Testis (tissue), 3 donors: ENCODE measurements around the gene ISG20. TPM values are rescaled to one million over a fixed set of nuclear protein-coding genes. Genes with fewer than 3 reads are reported as not detected.

Source experiments
- DNase-seq: peaks from one replicate; pipeline ENCODE4 v3.0.0-alpha.2; 2019
- H3K27ac ChIP-seq, 2 donors: fragments of 200-600 bp; sonication (generic); one replicate each; pipeline ENCODE4 v1.5.1; 2019
- H3K27me3 ChIP-seq: fragments of 200-600 bp; sonication (generic); one replicate; pipeline ENCODE4 v1.5.1; 2019
- H3K36me3 ChIP-seq: fragments of 200-600 bp; sonication (generic); one replicate; pipeline ENCODE4 v1.5.1; 2017; ENCODE audit warnings: low read depth; ENCODE audit errors: missing control alignments
- H3K4me1 ChIP-seq: fragments of 200-600 bp; sonication (generic); one replicate; pipeline ENCODE4 v1.5.1; 2019
- H3K4me3 ChIP-seq, 2 donors: fragments of 200-600 bp; sonication (generic); one replicate each; pipeline ENCODE4 v1.5.1; 2017 to 2019
- H3K9me3 ChIP-seq: fragments of 200-600 bp; sonication (generic); one replicate; pipeline ENCODE4 v1.5.1; 2017
- POLR2A ChIP-seq: fragments of 450-650 bp; IDR thresholded peaks from one replicate; pipeline ENCODE4 v1.6.1; 2017; ENCODE audit warnings: antibody characterized with exemption, mild to moderate bottlenecking, moderate library complexity
- WGBS, 2 donors: methylation state at CpG; one replicate each; pipeline ENCODE4 v1.1.5; 2018; 5-methylcytosine and 5-hydroxymethylcytosine counted together
- intact Hi-C: fragments of 100-400 bp; cut with DNase I; formaldehyde crosslinking; loops from one replicate; pipeline ENCODE4 v1.15.1; 2023; ENCODE audit warnings: low total_unique reads
- polyA plus RNA-seq: library from polyadenylated mRNA; stranded (reverse); fragments of 350-450 nt; fragmentation: Illumina TruSeq; extraction: RNeasy Lipid Tissue Mini Kit (QIAGEN cat#74804); gene quantifications from one replicate; pipeline ENCODE4 v1.2.3, GENCODE V29; 2014; ENCODE audit warnings: low read depth, low replicate concordance; ENCODE audit not compliant: insufficient read depth
- total RNA-seq, 2 donors: library from RNA; depleted of rRNA; stranded (reverse); fragments of >200 nt; gene quantifications; one replicate each; pipeline ENCODE4 v1.2.3, GENCODE V29; 2016
- TF ChIP-seq, protein P1 (sequence below), 3 experiments: fragments of 450-650 bp in 2 of 3; fragments of 200-600 bp in 1 of 3; sonication (generic) in 1 of 3; IDR thresholded peaks; one replicate each; pipeline ENCODE4 v1.5.1; 2016 to 2019; ENCODE audit warnings: antibody characterized with exemption in 3 of 3, mild to moderate bottlenecking in 2 of 3, moderate library complexity in 1 of 3

ISG20 gene
- total and polyA plus RNA-seq, 3 donors from 2014 or later, result 6.8 to 17.0 (median 8.7) TPM

DNA sequence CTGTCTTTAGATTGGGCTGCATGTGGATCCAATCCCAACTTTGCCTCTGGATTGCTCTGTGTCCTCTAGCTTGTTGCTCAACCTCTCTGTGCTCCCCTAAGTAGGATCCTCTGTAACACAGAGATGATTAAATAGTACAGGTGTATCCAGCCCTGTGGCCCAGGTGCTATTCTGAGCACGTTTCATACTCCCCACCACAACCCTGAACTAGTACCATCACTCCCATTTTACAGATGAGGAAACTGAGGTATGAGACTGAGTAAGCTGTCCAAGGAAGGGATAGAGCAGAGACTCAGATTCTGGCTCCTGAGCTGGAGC, 7.2 kb downstream of the ISG20 start:
- H3K4me3 ChIP-seq, result no peak overlapping the region
- 87 to 96% methylated on average over 1 of the region's 1 CpG for WGBS, 2 donors
- intact Hi-C loops, result no loop called here
- no peaks in the 10 kb centered on the region for H3K27me3 ChIP-seq
- H3K36me3 ChIP-seq, result no peaks in the 10 kb centered on the region
- H3K9me3 ChIP-seq, result no peaks in the 10 kb centered on the region
- TF ChIP-seq, protein P1, sequence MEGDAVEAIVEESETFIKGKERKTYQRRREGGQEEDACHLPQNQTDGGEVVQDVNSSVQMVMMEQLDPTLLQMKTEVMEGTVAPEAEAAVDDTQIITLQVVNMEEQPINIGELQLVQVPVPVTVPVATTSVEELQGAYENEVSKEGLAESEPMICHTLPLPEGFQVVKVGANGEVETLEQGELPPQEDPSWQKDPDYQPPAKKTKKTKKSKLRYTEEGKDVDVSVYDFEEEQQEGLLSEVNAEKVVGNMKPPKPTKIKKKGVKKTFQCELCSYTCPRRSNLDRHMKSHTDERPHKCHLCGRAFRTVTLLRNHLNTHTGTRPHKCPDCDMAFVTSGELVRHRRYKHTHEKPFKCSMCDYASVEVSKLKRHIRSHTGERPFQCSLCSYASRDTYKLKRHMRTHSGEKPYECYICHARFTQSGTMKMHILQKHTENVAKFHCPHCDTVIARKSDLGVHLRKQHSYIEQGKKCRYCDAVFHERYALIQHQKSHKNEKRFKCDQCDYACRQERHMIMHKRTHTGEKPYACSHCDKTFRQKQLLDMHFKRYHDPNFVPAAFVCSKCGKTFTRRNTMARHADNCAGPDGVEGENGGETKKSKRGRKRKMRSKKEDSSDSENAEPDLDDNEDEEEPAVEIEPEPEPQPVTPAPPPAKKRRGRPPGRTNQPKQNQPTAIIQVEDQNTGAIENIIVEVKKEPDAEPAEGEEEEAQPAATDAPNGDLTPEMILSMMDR (IDR thresholded peaks at IDR 0.05), result no peak
- no peak for TF ChIP-seq POLR2A
- no peak overlapping the region for H3K27ac ChIP-seq
- no peak for DNase-seq
- no peaks in the 10 kb centered on the region for H3K4me1 ChIP-seq

DNA sequence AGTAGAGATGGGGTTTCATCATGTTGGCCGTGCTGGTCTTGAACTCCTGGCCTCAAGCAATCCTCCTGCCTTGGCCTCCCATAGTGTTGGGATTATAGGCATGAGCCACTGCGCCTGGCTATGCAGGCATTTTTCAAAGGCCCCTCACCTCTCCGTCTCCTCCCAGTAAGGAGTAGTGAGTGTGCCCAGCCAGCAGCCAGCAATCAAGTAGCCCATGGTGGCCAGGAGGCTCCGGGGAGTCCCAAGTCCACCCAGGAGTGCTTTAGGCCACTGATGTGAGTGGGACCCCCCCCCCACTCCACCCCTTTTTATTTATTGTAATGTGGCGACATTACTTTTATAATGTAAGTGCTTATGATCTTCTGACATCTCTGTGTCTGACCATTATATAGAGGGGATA, 8.1 kb downstream of the ISG20 start:
- TF ChIP-seq, protein P1 (IDR thresholded peaks at IDR 0.05), result no peak
- TF ChIP-seq POLR2A, result no peak
- intact Hi-C loops, result no loop called here
- WGBS, 2 donors, result 78 to 97% methylated on average over 5 of the region's 5 CpGs
- DNase-seq, result peak; percentile 2
- Histone ChIP-seq H3K4me1 (no peaks in the 10 kb centered on the region), H3K27ac (no peak overlapping the region), H3K27me3 (no peaks in the 10 kb centered on the region), H3K4me3 (no peak overlapping the region), H3K36me3 (no peaks in the 10 kb centered on the region), H3K9me3 (no peaks in the 10 kb centered on the region)

GRCh38 chr15:88647351-88648105, 8.7 kb downstream of the ISG20 start:
- intact Hi-C loops, result no loop called here
- Histone ChIP-seq H3K36me3 (no peaks in the 10 kb centered on the region), H3K9me3 (no peaks in the 10 kb centered on the region), H3K4me1 (no peaks in the 10 kb centered on the region), H3K4me3 (no peak overlapping the region), H3K27ac (no peak overlapping the region), H3K27me3 (no peaks in the 10 kb centered on the region)
- DNase-seq, result peak; percentile 9
- TF ChIP-seq, protein P1 (IDR thresholded peaks at IDR 0.05), result no peak
- no peak for TF ChIP-seq POLR2A
- WGBS, 2 donors, result 79% methylated on average over 11 of the region's 11 CpGs

DNA sequence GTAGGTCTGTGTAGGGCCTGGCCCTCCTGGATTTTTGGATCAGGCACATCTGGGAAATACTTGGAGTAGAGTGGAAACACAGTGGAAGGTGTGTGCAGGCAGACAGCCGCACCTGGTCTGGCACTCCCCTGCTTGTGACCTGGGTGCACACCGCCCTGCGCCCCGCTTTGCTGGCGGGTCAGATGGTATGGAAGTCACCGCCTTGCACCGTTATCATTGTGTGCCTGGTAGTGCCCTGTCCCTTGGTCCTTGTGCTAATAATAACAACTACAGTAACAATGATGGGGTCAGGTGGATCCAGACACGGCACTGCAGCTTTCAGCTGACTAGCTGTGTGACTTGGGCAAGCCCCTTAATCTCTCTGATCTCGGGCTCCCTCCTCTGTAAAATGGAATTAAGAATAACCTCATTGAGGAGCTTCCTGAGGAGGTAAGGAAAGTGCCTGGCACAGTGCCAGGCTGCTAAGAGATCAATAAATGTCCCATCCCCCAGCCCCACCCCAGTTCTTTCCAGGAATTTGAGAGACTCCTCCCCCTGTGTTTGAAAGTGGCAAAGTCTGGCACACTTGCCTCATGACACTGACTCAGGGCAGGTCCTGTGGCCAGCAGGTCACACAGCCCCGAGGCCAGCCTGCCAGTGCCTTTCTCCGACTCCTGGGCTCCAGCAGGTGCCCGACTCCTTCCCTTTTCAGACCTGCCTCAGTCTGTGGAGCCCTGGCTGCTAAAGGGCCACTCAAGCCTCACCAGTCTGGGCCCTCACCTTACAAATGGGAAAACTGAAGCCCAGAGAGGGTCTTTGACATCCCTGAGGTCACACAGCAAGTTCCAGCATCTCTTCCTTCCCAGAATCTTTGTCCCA, 9.8 kb downstream of the ISG20 start:
- H3K4me1 ChIP-seq, result no peaks in the 10 kb centered on the region
- no peaks in the 10 kb centered on the region for H3K27me3 ChIP-seq
- 82 to 86% methylated on average over 12 of the region's 12 CpGs for WGBS, 2 donors
- H3K36me3 ChIP-seq, result no peaks in the 10 kb centered on the region
- DNase-seq, result peak; percentile 13
- H3K27ac ChIP-seq, result no peak overlapping the region
- H3K4me3 ChIP-seq, result no peak overlapping the region
- TF ChIP-seq, protein P1 (IDR thresholded peaks at IDR 0.05), result no peak
- TF ChIP-seq POLR2A, result no peak
- intact Hi-C loops, result no loop called here
- H3K9me3 ChIP-seq, result no peaks in the 10 kb centered on the region
